NCI-H1048 (cell line): ENCODE results near the gene RASGEF1B.
"Not testable (repeated sequence)": the region's sequence is repeated elsewhere in the genome, so short reads cannot be mapped to it uniquely, and the experiment has no call there.

ENCODE experiments used
- DNase-seq: peaks from one replicate; lab custom pipeline; 2025; lab: John Stamatoyannopoulos, UW

RASGEF1B gene

DNA sequence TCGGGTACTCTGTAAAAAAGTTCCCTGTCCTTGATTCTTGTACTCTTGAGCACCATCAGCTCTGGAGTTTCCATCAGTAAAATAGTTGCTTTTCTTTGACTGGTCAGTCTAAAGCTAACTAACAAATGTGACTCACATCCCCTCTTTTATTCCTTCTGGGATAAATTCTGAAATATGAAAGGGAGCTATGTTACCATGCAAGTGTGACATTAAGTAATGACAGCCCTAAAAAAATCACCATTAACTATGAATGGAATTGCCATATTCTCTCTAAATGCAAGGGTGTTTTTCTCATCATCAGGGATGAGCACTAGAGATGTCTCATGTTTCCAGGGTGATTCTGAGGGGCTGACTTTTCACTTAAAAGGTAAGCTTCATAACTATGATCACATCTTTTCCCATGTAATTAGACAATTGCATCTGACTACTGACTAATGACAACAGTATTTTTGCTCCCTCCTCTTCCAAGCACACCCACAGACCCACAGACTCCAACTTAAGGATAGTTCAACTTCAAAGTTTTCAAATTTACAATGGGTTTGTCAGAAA, 26.9 kb upstream of the RASGEF1B start:
- no peak for DNase-seq

DNA sequence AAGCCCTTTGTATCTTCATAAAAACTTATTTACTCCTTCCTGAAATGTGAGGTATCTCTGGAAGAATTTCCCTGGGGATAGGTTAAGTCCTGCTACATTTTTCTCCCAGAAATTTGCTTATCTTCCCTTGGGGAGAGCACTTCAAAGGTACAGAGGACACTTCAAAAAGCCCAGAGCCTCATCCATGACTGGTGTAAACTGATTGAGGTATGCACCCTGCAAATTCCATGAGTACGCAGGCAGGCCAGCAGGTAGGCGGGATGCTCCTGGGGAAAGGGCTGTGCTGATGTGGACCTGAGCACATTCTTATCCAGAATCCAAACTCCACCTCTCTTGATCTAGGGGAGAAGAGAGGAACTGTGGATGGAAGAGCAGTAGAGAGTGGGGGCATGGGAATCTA, 26.3 kb upstream of the RASGEF1B start:
- no peak for DNase-seq

DNA sequence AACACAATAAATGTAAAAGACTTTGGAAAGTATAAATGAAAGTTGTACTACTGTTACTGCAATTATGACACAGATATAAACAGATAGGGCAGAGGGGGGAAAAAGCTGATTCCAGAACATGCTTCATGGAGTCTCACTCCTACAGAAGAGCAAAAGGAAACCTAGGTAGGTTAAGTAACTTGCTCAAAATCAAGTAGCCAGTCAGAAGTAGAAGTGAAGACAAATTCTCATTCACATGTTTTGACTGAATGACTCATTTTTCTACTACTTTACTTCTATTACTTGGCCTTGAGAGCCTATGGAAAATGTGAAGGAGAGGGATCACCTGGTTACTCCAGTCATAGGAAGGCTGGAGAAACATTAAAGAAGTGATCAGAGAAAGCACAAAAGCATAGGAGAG, 23.6 kb upstream of the RASGEF1B start:
- no peak for DNase-seq

DNA sequence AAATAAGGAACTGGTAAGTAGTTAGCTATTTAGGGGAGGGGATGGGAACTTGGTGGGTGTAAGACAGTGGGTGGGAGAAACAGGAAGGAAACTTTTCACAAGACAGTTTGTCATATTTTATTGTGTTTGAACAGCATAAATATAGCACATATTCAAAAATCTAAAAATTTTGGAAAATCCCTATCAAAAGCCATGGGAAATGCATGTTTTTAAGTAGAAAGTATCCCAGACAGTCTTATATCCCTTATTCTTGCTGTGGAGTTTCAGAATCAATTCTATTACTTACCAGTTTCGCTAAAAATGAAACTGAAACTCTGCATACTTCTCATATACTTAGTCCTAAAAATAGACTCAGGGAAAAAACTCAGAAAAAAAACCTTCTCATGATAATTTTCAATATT, 22.3 kb upstream of the RASGEF1B start:
- no peak for DNase-seq

DNA sequence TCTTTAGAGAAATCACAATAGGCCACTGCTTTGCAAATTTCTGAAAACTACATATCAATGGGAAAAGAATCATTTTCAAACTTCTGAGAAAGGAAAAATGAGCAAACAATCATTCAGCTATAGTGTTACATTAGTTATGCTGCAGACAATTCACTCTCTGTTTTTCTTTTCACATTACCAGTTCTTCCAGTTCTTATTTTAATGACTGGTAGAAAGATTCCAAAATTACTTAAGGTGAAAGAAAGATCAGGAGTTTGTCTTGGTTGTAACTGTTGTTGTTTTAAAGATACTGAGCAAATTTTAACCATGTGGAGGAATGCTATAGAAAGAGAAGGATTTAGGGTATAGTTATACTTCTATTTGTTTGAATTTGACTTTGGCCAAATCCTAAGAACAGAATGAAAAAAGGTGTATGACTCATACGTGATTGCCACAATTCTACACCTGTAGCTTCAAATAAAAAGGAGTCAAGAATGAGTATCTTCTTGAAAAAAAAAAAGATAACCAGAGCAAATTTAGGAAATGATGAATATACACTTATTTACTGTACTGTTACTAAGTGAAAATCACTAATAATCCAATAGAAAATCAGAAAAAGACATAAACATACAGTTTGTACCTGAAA, 21.0 kb upstream of the RASGEF1B start:
- no peak for DNase-seq

DNA sequence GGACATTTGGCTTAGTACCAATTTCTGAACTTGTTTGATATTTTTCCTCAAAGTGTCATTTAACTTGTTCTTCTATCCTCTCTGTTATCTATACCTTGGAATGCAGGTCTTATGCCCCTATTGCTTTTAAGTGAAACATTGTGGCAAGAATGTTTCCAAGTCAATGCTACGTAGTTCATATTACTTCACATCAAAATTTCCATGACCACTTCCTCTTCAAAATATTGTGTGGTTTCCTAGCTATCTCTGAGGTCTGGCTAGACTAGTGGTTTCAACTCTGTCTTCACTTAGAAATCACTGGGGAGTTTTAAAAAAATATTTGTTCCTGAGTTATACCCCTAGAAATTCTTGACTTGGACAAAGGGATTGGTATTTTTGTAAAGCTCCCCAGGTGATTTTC, 20.2 kb upstream of the RASGEF1B start:
- DNase-seq: no peak

DNA sequence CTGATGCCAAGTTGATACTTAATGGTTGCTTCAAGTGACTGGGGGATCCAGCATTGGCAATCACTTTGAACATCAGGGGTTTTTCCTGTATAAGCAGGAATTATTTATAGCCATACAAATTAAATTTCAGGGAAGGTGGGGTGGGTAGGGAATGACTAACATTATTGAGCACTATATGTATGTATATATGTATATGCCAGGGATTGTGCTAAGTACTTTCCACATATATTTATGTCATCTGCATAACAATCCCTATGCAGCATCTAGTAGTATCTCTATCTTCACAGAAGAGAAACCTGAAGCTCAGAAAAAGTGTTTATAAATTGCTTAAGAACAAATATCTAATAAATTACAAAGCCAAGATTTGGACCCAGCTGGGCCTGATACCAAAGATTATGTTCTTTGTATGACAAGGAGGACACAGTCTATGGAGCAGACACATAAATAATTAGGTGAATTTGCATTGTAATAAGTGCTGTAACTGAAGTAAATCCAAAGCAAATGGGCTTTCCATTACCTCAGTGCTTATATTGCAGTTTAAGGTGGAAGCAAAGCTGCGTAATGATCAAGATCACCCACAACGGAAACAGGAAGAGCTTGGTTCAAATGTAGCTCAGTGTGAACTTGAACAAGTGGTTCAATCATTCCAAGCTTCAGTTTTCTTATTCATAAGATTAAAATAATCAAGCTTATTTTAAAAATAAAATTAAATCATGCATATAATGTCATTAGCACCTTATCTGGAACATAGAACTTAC, 18.9 kb upstream of the RASGEF1B start:
- no peak for DNase-seq

DNA sequence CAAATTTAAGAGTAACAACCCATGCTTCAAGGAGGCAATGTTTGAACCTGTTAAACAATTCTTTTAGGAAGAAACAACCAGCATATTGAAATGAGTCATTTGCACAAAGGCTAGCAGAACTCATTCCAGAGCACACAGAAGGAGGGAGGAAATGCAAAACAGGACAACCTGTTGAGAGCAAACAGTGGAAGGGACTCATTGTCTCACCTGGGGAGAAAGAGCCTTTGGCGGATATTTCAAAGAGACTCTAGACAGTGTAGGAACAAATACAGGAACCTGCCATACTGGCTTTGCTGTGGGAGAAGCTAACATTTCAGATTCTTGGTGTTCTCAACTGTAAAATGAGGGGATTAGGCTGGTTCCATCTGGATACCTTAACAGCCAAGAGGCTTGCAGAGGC, 14.8 kb upstream of the RASGEF1B start:
- no peak for DNase-seq

DNA sequence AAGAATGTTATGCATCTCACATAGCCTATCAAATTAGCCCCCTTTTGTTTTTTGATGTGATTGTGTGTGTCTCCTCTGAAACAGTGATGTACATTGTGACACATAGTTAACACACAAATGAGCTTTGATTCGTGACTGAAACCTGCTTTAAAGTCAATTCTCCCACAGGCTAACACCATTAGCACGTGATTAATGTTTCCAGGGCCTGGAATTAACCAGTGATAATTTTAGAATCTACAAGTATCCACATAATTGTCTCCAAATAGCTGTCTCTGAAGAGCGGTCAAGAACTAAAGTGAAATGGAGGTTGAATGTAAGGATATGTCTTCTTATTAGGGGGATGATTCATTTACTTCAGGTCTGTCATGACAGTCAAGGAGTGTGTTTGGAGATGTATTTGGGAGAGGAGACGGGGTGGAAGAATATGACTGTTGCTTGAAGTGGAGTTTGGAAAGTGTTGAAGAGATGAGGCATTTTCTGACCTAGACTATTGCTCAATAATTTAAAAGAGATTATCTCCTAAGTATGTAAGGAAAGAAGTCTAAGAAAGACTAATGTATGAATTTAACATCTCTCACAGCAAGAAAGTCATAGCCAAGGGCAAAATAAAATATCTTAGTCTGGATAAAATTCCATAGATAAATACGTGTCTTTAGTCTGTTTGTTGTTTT, 13.7 kb upstream of the RASGEF1B start:
- no peak for DNase-seq

DNA sequence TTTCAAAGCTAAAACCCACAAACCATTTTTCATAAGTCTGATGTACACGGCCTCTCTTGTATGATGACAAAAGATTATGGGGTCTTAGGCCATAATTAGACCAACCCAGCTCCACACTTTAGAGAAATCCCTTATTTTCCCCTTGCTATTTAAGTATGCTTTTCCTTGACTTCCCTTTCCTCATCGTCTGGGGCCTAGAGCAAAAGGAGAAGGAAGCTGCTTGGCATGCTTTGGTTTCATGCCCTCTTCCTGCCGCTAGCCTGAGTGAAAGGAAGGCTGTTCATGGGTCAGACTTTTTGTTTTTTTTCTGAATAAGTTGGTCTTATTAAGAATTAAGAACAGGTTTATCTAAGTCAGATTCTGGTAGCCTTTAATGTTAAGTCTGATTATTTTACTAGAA, 10.6 kb upstream of the RASGEF1B start:
- no peak for DNase-seq

DNA sequence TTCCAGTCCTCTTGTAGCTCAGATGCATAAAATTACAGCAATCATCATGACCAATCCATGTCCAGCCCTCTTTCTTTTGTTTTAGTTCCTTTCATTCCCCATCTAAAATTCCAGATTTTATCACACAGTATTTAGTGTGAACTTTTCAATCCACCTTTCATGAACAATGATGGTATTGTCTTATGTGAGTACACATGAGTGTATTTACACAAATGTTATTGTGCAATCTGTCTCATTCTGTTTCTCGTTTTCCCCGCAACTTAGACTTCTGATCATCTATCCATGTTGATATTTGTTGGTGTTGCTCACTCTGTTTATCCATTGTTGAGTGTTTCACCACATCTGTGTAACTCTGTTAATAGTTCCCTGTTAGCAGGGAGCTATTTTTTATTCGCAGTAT, 9.4 kb upstream of the RASGEF1B start:
- no peak for DNase-seq

DNA sequence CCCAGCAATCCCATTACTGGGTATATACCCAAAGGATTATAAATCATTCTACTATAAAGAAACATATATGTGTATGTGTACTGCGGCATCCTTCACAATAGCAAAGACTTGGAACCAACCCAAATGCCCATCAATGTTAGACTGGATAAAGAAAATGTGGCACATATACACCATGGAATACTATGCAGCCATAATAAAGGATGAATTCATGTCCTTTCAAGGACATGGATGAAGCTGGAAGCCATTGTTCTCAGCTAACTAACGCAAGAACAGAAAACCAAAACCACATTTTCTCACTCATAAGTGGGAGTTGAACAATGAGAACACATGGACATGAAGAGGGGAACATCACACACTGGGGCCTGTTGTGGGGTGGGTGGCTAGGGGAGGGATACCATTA, 7.9 kb upstream of the RASGEF1B start:
- not testable (repeated sequence) for DNase-seq

DNA sequence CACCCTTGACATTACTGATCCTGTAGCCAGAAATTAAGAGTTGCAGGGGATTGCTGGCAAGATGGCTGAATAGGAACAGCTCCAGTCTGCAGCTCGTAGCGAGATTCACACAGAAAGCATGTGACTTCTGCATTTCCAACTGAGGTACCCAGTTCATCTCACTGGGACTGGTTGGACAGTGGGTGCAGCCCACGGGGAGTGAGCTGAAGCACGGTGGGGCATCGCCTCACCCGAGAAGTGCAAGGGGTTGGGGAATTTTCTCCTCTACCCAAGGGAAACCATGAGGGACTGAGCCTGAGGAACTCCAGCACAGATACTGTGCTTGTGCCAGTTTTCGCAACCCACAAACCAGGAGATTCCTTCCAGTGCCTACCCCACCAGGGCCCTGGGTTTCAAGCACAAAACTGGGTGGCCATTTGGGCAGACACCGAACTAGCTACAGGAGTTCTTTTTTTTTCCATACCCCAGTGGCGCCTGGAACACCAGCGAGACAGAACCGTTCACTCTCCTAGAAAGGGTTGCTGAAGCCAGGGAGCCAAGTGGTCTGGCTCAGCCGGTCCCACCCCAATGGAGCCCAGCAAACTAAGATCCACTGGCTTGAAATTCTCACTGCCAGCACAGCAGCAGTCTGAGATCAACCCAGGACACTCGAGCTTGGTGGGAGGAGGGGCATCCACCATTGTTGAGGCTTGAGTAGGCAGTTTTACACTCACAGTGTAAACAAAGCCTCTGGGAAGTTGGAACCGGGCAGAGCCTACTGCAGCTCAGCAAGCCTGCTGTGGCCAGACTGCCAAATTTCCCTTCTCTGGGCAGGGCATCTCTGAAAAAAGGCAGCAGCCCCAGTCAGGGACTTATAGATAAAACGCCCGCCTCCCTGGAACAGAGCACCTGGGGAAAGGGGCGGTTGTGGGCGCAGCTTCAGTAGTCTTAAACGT, 1.9 kb upstream of the RASGEF1B start:
- not testable (repeated sequence) for DNase-seq

DNA sequence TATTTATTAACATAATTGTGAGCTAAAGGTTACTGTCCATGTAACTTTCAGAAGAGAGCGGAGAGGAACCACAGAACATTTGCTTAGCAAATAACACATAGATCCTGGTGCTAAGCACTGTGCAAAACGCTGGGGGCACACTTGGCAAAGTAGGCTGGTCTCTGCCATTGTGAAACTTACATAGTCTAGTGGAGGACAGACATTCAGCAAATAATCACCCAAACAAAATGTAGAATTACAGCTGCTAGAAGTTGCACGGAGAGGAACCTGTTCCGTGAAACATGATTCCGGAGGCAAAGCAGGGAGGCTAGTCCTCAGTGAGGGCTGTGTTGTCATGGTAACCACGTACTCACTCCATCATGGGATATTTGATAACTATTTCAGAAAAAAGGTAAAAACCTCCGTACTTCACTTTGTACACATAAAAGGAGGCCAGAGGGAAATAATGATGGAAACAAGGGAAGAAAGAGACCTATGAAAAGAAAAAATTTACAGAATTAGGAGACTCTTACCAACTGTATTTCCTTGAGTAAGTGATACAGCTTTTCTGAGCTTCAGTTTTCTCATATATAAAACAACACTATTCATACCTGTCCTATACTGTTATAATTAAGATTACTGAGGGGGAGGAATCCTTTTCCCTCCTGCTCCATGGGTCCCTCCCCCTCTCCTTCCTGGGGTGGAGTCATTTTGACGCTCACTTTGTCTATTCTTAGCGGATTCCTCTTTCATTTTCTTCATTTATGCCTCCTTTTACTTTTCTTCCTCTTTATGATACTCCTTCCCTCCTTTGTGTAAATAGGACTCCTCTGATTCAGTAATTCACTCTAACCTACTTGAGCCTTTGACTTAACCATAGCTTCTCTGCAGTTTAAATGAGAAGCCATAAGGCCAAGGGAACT, 825 bp upstream of the RASGEF1B start:
- DNase-seq: peak; percentile 78

DNA sequence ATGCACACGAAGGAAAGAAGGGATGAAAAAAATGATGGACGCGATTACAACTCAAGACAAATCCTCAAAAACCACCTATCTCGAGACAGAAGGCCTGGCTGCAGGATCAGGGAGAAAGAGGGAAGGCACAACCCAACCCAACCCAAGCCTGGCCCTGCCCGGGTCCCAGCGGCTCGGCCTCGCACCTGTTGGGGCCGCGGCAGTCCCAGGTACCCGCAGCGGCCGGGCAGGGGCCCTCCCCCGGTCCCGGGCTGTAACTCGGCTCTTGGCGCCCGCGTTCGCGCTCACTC, 464 bp downstream of the RASGEF1B start:
- DNase-seq: no peak

DNA sequence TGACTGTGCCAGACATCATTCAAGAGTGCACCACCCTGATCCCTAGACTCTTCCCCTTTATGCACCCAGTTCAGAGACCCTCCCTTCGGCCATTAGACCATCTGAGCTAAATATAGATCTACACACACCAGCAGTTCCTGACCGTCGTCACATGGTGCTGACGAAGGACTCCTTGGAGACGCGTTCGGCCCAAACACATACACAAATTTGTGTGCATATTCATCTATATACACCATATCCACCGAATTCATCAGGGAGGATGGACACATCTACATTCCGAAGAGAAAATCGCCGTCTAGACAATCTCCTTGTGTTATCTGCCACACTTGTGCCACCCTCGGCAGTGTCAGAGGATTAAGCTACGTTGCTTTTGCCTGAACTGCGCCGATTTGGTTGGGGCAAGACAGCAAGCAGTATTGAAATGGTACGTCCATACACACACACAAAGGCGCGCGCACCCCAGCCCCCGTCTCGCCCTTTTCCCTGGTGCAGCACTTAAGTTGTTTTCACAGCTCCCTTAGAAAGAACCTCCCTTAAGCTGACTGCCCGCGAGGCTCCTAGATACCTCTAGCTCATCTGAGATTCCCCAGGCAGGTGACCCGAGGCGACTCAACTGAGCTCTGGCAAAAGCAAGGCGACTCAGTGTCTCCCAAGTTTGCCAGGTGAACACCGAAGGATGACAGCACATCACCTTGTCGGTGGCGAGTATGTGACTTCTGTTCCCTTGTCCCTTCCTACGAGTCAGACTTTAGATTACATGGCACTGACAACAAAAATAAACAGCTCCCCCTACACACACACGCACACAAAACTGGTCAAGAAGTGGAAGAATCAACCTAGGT, 1.0 kb downstream of the RASGEF1B start:
- no peak for DNase-seq

DNA sequence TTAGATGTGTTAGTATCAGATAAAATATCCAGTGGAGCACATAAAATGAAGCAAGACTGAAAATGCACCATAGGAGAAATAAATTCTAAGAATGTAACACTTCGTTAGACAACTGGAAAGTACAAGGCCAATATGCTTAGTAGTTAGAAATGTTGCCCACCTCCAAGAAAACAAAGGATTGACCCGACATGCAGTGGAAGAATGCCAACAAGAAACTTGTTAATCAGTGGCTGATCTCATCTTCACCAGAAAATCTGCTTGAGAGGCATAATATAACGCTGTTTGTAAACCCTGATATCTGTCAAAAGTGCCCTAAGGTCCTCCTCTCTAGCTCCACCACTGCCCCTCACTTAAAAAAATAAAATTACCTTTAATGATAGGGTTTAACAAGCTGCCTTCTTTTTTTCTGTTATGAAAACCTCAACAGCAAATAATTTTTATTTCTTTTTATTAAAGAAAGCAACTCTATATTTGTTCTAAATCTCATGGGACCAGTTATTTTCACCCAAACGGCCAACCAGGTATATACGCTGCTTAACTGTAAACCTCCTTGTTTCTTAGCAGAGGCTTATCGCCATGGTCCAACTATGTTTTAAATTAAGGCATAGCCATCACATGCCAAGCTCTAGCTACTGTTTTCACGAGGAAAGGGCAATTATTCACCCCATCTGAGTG, 1.8 kb downstream of the RASGEF1B start:
- no peak for DNase-seq

DNA sequence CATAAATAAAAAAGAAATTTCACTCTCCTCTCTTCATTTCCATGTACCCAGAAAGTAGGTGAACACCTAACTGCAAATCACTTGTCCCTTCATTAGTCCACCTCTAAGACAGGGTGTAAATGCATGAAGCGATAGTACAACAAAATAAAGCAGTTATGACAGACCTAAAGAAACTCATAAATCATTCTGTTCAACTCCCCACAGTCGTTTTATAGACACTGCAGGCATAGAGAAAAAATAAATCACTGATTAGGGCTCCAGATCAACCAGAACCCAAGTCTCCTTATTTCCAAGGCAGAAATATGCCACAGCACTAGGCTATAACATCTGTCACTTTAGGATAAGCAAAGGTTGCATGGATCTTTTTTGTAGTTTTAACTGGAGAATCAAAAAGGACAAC, 3.0 kb downstream of the RASGEF1B start:
- no peak for DNase-seq

DNA sequence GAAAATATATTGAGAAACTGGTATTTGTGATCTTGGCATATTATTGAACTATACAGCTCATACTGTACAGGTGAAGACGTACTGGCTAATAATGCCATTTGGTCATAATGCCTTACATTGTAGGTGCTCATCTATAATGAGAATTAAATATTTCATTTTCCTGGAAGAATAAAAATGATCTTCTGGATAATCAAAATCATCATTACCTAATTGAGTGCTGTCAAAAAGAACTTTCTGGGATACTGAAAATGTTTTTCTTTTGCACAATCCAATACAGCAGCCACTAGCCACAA, 4.1 kb downstream of the RASGEF1B start:
- no peak for DNase-seq
